ENCODE data around the gene MGAT5B.

MGAT5B gene

GRCh38 chr17:76901542-76902197 lies 33.5 kb downstream of the MGAT5B start:
- Histone ChIP-seq H3K36me3 (ENCODE audit: control insufficient read depth, insufficient read depth, low read length) (no peaks in the 10 kb centered on the region), H3K27me3 (ENCODE audit: control insufficient read depth, insufficient read depth, low read length, poor library complexity, severe bottlenecking) (no peaks in the 10 kb centered on the region)
- 95 to 96% methylated on average over 11 of the region's 11 CpGs for WGBS, 2 experiments

GRCh38 chr17:76902476-76902875 lies 34.3 kb downstream of the MGAT5B start:
- Histone ChIP-seq H3K27ac (ENCODE audit: insufficient read depth, low read depth, low read length, poor library complexity, severe bottlenecking) (no peak overlapping the region), H3K4me3 (ENCODE audit: insufficient read depth, low read depth, low read length) (no peak overlapping the region), H3K36me3 (ENCODE audit: control insufficient read depth, insufficient read depth, low read length) (no peaks in the 10 kb centered on the region), H3K4me1 (ENCODE audit: control insufficient read depth, insufficient read depth, low read length) (no peaks in the 10 kb centered on the region), H3K27me3 (ENCODE audit: control insufficient read depth, insufficient read depth, low read length, poor library complexity, severe bottlenecking) (no peaks in the 10 kb centered on the region), H3K9me3 (ENCODE audit: control insufficient read depth, low read length) (no peaks in the 10 kb centered on the region)
- 94 to 95% methylated on average over 14 of the region's 14 CpGs for whole genome bisulfite sequencing, 2 experiments

More at GRCh38 chr17:76901542-76902197, 33.5 kb downstream of the MGAT5B start:
- Histone ChIP-seq H3K27ac (ENCODE audit: insufficient read depth, low read depth, low read length, poor library complexity, severe bottlenecking) (no peak overlapping the region), H3K9me3 (ENCODE audit: control insufficient read depth, low read length) (no peaks in the 10 kb centered on the region), H3K4me3 (ENCODE audit: insufficient read depth, low read depth, low read length) (no peak overlapping the region), H3K4me1 (ENCODE audit: control insufficient read depth, insufficient read depth, low read length) (no peaks in the 10 kb centered on the region)

- WGBS, 2 experiments, result 93 to 96% methylated on average over 9 of the region's 9 CpGs
- H3K27me3 ChIP-seq (ENCODE audit: control insufficient read depth, insufficient read depth, low read length, poor library complexity, severe bottlenecking), result no peaks in the 10 kb centered on the region
- H3K4me3 ChIP-seq (ENCODE audit: insufficient read depth, low read depth, low read length), result no peak overlapping the region
- no peaks in the 10 kb centered on the region for H3K4me1 ChIP-seq (ENCODE audit: control insufficient read depth, insufficient read depth, low read length)
- H3K36me3 ChIP-seq (ENCODE audit: control insufficient read depth, insufficient read depth, low read length), result no peaks in the 10 kb centered on the region
- H3K27ac ChIP-seq (ENCODE audit: insufficient read depth, low read depth, low read length, poor library complexity, severe bottlenecking), result no peak overlapping the region
- no peaks in the 10 kb centered on the region for H3K9me3 ChIP-seq (ENCODE audit: control insufficient read depth, low read length)
Observed at GRCh38 chr17:76903631-76904030, 35.4 kb downstream of the MGAT5B start.

- WGBS, 2 experiments, result 94 to 95% methylated on average over 13 of the region's 13 CpGs
- no peak overlapping the region for H3K4me3 ChIP-seq (ENCODE audit: insufficient read depth, low read depth, low read length)
- H3K4me1 ChIP-seq (ENCODE audit: control insufficient read depth, insufficient read depth, low read length), result no peaks in the 10 kb centered on the region
- no peaks in the 10 kb centered on the region for H3K27me3 ChIP-seq (ENCODE audit: control insufficient read depth, insufficient read depth, low read length, poor library complexity, severe bottlenecking)
- H3K27ac ChIP-seq (ENCODE audit: insufficient read depth, low read depth, low read length, poor library complexity, severe bottlenecking), result no peak overlapping the region
- no peaks in the 10 kb centered on the region for H3K9me3 ChIP-seq (ENCODE audit: control insufficient read depth, low read length)
- no peaks in the 10 kb centered on the region for H3K36me3 ChIP-seq (ENCODE audit: control insufficient read depth, insufficient read depth, low read length)
Observed at GRCh38 chr17:76904116-76904515, 35.9 kb downstream of the MGAT5B start.

GRCh38 chr17:76905036-76905435 lies 36.8 kb downstream of the MGAT5B start:
- no peaks in the 10 kb centered on the region for H3K27me3 ChIP-seq (ENCODE audit: control insufficient read depth, insufficient read depth, low read length, poor library complexity, severe bottlenecking)
- WGBS, 2 experiments, result 92 to 94% methylated on average over 8 of the region's 8 CpGs
- no peak overlapping the region for H3K4me3 ChIP-seq (ENCODE audit: insufficient read depth, low read depth, low read length)
- no peaks in the 10 kb centered on the region for H3K4me1 ChIP-seq (ENCODE audit: control insufficient read depth, insufficient read depth, low read length)
- H3K27ac ChIP-seq (ENCODE audit: insufficient read depth, low read depth, low read length, poor library complexity, severe bottlenecking), result no peak overlapping the region
- H3K9me3 ChIP-seq (ENCODE audit: control insufficient read depth, low read length), result no peaks in the 10 kb centered on the region
- no peaks in the 10 kb centered on the region for H3K36me3 ChIP-seq (ENCODE audit: control insufficient read depth, insufficient read depth, low read length)

- H3K27ac ChIP-seq (ENCODE audit: insufficient read depth, low read depth, low read length, poor library complexity, severe bottlenecking), result no peak overlapping the region
- 82% methylated on average over 17 of the region's 17 CpGs for WGBS, 2 experiments
- H3K27me3 ChIP-seq (ENCODE audit: control insufficient read depth, insufficient read depth, low read length, poor library complexity, severe bottlenecking), result no peaks in the 10 kb centered on the region
- H3K4me3 ChIP-seq (ENCODE audit: insufficient read depth, low read depth, low read length), result no peak overlapping the region
- H3K36me3 ChIP-seq (ENCODE audit: control insufficient read depth, insufficient read depth, low read length), result no peaks in the 10 kb centered on the region
- no peaks in the 10 kb centered on the region for H3K4me1 ChIP-seq (ENCODE audit: control insufficient read depth, insufficient read depth, low read length)
- H3K9me3 ChIP-seq (ENCODE audit: control insufficient read depth, low read length), result no peaks in the 10 kb centered on the region
Observed at GRCh38 chr17:76905836-76906235, 37.6 kb downstream of the MGAT5B start.

GRCh38 chr17:76906463-76906862 lies 38.3 kb downstream of the MGAT5B start:
- Histone ChIP-seq H3K9me3 (ENCODE audit: control insufficient read depth, low read length) (no peaks in the 10 kb centered on the region), H3K4me1 (ENCODE audit: control insufficient read depth, insufficient read depth, low read length) (no peaks in the 10 kb centered on the region), H3K27me3 (ENCODE audit: control insufficient read depth, insufficient read depth, low read length, poor library complexity, severe bottlenecking) (no peaks in the 10 kb centered on the region), H3K4me3 (ENCODE audit: insufficient read depth, low read depth, low read length) (no peak overlapping the region), H3K27ac (ENCODE audit: insufficient read depth, low read depth, low read length, poor library complexity, severe bottlenecking) (no peak overlapping the region), H3K36me3 (ENCODE audit: control insufficient read depth, insufficient read depth, low read length) (no peaks in the 10 kb centered on the region)
- WGBS, 2 experiments, result 79 to 85% methylated on average over 6 of the region's 6 CpGs

- no peak overlapping the region for H3K4me3 ChIP-seq (ENCODE audit: insufficient read depth, low read depth, low read length)
- 93 to 94% methylated on average over 3 of the region's 3 CpGs for WGBS, 2 experiments
- H3K36me3 ChIP-seq (ENCODE audit: control insufficient read depth, insufficient read depth, low read length), result no peaks in the 10 kb centered on the region
- H3K27me3 ChIP-seq (ENCODE audit: control insufficient read depth, insufficient read depth, low read length, poor library complexity, severe bottlenecking), result no peaks in the 10 kb centered on the region
- no peak overlapping the region for H3K27ac ChIP-seq (ENCODE audit: insufficient read depth, low read depth, low read length, poor library complexity, severe bottlenecking)
- no peaks in the 10 kb centered on the region for H3K4me1 ChIP-seq (ENCODE audit: control insufficient read depth, insufficient read depth, low read length)
- no peaks in the 10 kb centered on the region for H3K9me3 ChIP-seq (ENCODE audit: control insufficient read depth, low read length)
Observed at GRCh38 chr17:76907352-76907751, 39.1 kb downstream of the MGAT5B start.

- no peaks in the 10 kb centered on the region for H3K27me3 ChIP-seq (ENCODE audit: control insufficient read depth, insufficient read depth, low read length, poor library complexity, severe bottlenecking)
- H3K4me3 ChIP-seq (ENCODE audit: insufficient read depth, low read depth, low read length), result no peak overlapping the region
- no peaks in the 10 kb centered on the region for H3K4me1 ChIP-seq (ENCODE audit: control insufficient read depth, insufficient read depth, low read length)
- 46 to 51% methylated on average over 13 of the region's 13 CpGs for WGBS, 2 experiments
- no peaks in the 10 kb centered on the region for H3K9me3 ChIP-seq (ENCODE audit: control insufficient read depth, low read length)
- H3K27ac ChIP-seq (ENCODE audit: insufficient read depth, low read depth, low read length, poor library complexity, severe bottlenecking), result no peak overlapping the region
- H3K36me3 ChIP-seq (ENCODE audit: control insufficient read depth, insufficient read depth, low read length), result no peaks in the 10 kb centered on the region
Observed at GRCh38 chr17:76909971-76910760, 42.0 kb downstream of the MGAT5B start.

GRCh38 chr17:76911299-76912017 lies 43.3 kb downstream of the MGAT5B start:
- H3K4me3 ChIP-seq (ENCODE audit: insufficient read depth, low read depth, low read length), result no peak overlapping the region
- no peaks in the 10 kb centered on the region for H3K9me3 ChIP-seq (ENCODE audit: control insufficient read depth, low read length)
- H3K4me1 ChIP-seq (ENCODE audit: control insufficient read depth, insufficient read depth, low read length), result no peaks in the 10 kb centered on the region
- H3K27me3 ChIP-seq (ENCODE audit: control insufficient read depth, insufficient read depth, low read length, poor library complexity, severe bottlenecking), result no peaks in the 10 kb centered on the region
- no peaks in the 10 kb centered on the region for H3K36me3 ChIP-seq (ENCODE audit: control insufficient read depth, insufficient read depth, low read length)
- H3K27ac ChIP-seq (ENCODE audit: insufficient read depth, low read depth, low read length, poor library complexity, severe bottlenecking), result no peak overlapping the region
- 87 to 90% methylated on average over 5 of the region's 5 CpGs for WGBS, 2 experiments

Data from ectodermal cell (in vitro differentiated cells).